NCI-H2196 (cell line): ENCODE results near the gene IL1RAPL1.
A peak's percentile ranks its signal among the peaks of the same experiment; 100 is the strongest.

Source experiments
- DNase-seq: peaks from one replicate; lab custom pipeline; 2025; ENCODE audit not compliant: unreplicated experiment; lab: John Stamatoyannopoulos, UW

IL1RAPL1 gene

DNA sequence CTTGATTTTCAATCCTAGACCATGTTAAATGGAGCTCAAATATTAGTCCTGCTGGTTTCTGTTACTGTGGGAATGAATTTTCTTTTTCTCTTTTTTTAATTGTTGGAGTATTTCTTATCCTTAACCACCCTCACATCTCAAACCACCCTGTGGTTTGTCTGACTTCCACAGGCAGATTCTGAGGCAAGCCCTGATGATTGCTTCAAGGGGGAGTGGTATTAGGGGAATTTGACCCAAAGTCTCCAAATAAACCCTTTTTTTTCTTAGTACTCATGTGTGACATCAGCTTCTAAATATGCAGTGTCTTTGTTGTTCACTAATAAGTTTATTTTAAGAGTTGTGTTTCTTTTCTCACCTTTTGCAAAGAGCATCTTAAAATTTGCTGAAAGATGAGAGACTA is 810.3 kb downstream of the IL1RAPL1 start:
- no peak for DNase-seq

DNA sequence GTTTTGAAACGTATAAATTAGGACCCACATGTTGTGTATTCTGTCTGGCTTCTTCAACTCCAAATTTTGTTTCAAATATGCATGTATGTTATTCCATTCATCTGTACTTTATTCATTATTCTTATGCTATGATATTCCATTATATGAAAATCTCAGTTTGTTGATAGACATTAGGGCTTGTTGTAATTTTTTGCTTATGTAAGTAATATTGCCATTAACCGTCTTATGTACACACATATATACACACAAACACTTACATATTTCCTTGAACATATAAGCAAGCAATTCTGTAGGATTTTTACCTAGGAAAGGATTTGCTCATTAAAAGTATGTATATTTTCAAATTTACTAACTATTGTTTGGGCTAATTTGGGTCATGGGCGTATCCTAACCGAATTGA is 820.1 kb downstream of the IL1RAPL1 start:
- no peak for DNase-seq

DNA sequence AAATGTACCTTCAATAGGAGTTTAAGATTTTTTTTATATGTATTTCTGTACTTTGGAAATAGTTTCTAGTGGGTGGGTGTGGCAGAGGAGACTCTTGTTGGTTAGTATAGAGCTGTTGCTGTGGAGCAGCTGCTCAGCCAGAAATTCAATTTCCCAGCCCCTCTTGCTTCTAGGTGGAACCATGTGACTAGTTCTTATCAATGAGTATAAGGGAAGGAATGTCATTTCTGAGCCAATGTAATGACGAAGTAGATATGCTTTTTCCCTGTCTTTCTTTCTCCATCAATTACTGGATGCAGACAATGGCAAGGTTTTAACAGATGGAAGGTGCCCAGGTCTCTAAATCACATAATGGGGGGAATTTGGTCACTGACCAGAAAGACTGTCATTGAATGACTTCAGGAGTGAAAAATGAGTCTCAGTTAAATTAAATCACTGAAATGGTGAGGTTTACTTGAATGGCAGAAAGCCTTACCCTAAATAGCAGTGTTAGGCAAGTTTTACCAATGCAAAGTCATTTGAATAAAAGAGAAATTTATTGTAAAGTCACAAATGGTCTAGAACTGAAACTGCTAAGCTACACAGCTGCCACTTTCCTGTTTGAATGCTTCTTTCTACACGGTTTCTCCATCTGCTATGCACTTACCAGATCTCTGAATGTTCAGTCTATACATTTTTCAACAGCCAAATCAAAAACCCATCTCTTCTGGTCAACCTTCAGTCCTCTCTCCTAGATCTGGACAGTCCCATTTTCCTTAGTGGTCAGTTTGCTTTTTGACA is 832.7 kb downstream of the IL1RAPL1 start:
- no peak for DNase-seq

DNA sequence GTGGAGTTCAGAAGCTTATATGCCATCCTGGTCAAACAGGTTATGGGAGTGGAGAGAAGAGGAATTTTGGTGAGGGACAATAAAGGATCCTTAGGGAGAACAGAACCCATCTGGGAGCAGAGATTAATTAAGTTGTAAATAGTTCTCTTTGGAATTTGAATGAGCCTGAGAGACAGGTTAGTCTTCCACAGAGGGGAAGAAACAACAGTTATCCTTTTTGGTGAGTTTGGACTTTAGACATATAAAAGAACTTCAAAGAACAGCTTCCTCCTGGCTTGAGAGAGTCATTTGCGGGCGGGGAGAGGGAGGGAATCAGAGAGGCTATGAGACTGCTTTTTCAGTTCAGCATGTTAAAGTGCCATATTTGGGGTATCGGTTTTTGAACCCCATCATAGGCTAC is 834.8 kb downstream of the IL1RAPL1 start:
- DNase-seq, result no peak

DNA sequence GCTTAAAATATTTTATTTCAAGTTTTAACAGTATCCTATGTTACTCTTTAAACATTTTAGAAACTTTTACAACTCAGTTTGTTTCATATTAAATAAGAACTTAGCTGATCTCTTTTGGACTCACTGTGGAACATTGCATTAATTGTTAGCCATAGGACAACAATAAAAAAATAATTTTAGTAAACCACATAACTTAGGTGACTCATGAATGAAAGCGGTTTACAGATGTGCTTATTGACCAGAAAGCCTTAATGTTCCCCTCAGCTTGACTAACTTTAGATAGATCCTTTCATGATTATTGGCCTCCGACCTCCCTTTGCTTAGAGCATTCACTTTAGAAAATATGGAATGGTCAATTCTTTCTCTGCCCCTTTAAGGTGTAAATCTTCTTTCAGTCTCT is 844.6 kb downstream of the IL1RAPL1 start:
- DNase-seq, result no peak

DNA sequence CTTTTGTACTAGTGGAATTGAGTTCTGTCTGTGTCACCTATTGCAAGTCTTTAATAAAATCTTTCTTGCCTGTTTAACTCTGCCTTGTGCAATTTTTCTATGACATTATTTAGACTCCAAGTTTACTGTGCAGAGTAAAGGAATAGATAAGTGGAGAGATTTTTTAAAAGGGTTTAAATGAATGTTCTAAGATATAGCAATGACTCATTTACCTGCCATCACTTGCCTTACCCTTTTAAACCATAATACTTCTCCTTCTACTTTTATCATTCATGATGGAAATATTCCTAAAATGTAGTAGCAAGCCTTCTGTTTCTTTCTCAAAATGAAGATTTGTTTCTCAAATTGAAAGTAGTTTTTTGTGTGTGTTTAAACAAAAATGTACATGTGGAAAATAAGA is 845.3 kb downstream of the IL1RAPL1 start:
- DNase-seq, result no peak

DNA sequence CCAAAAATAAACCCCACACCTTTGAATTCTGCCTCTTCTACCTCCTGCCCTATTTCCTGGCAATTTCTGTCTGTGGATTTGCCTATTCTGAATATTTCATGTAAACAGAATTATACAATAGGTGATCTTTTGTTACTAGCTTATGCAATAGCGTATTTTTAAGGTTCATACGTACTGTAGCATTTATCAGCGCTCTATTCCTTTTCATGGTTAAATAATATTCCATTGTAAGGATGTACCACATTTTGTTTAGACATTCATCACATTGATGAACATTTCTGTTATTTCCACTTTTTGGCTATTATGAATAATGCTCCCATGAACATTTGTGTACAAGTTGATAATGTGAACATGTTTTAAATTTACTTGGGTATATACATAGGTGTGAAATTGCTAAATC is 847.7 kb downstream of the IL1RAPL1 start:
- no peak for DNase-seq

DNA sequence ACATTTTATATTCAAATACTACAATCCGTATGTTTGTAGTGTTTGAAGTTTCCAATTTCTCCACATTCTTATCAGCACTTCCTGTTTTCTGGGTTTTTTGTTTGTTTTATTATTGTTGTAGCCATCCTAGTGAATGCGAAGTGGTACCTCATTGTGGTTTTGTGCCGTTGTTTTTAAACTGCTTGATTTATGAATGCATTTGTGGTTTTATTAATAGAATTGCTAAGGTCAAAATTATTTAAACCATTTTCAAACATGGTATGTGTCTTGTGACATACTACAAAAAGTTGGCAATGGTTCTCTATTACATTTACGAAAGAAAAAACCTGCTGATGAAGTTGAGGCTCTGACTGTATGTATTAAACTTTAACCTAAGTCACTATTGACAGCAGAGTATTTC is 848.1 kb downstream of the IL1RAPL1 start:
- no peak for DNase-seq

DNA sequence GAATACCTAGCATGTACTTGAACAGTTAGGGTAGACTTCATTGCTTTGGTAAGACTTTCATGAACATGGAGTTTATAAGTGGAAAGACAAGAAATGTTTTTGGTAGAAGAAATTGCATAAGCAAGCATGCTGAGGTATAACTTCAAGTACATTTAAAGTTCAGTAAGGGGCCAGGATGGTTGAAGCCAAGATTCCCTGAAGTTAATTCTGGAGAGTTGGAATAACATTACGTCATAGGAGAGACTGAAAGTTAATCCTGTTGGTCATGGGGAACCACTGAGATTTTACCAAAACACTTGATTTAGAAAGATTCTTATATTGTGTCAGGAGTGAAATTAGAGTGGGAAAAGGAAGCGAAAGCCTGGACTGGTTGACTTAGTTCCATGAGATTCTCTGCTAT is 860.6 kb downstream of the IL1RAPL1 start:
- no peak for DNase-seq

DNA sequence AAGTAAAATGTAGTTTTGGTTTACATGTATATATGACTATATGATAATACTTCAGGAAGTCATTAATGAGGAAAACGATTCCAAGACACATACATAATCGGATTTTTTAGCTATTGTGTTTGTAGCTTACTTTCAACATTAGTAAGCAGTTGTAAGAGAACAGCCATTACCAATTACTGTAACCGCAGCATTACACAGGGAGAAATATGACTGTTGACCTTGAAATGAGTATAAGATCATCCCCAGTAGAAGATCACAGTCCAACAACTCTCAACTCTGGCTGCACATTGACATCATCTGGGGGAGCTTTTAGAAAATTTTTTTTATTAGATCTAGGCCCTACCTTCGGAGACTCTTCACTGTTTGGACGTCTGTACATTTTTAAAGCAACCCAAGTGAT is 866.1 kb downstream of the IL1RAPL1 start:
- DNase-seq, result no peak

DNA sequence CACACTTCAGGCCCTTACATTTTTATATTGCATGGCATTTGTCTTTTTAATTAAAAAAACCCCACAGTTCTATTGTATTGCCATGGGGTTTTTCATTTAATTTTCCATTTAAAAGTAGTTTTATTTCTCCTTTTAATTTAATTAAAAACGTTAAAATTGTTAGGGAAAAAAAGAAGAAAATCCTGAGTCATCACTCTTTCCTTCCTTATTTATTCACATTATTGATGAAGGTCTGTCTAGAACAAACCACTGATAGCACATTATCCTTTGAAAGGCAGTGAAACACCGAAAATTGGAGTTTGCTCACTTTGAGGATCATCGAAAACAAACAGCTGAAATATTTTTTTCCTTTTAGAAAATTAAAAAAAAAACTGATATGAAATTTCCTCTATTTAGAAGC is 868.5 kb downstream of the IL1RAPL1 start:
- no peak for DNase-seq

DNA sequence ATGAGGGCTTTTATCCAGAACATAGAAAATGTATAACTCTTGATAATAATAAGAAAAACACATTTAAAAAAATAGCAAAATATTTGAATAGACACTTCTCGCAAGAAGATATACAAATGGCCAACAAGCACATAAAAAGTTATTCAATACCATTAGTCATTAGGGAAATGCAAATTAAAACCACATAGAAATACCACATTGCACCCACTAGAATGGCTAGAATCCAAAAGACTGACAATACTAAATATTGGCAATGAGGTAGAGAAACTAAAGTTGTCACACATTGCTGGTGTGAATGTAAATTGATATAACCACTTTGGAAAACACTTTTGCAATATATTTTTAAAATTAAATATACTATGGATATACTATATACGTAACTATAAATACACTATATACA is 873.8 kb downstream of the IL1RAPL1 start:
- no peak for DNase-seq

DNA sequence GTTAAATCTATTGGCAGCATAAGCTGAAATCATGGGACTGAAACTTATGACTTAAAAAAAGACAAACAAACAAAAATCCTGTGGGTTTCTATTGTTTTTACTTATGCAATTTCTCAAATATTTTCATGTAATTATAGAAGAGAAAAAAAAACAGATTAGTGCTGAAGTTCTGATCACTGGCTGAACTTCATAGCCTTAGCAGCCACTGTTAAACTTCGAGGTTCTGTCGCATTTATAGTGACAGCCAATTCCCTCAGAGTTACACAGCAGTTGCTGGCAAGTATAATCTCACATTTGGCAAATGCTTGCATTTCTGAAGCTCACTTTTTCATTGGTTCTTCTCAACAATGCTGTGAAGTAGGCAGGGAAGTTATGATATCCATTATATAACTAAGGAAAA is 879.2 kb downstream of the IL1RAPL1 start:
- DNase-seq, result no peak

DNA sequence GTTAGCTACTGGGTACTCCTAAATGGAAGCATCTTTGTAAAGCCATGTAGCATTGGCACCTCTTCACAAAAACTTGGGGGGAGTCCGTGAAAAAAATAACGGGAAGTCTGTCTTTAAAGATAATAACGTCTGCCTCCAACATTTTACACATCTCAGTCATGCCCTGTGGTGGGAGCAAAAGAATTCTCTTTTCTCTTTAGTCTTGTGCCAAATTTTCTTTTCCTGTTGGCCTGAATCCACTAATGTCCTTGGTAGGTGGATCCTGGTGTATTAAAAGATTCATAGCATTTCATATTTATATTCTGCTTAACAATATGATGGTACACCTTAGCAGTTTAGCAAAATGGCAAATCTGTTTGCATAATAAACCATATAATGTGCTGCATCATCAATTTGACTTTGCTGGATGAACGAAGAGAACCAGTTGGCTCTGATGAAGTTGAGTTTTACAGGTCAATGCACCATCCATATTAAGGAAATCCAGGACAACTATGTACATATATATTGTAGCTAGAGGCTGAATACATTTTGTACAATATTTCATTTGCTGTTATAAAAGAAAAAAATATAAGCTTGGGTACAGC is 881.8 kb downstream of the IL1RAPL1 start:
- no peak for DNase-seq

DNA sequence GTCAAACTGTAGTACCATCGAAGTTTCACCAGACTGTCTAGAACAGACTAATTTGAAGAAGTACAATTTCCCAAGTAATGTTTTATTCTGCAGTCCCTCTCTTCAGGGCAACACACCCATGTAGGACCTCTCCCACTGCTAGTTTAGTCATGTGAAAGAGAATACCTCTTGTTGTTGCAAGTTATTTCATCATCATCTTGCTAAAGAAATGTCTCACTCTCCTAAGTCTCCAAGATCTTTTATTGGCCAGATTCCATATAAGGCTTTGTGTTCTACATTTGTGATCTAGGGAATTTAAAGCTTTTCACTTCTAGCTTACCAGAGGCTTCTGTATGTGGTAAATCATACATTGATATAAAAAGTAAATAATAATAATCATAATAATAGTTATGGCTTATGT is 882.8 kb downstream of the IL1RAPL1 start:
- DNase-seq, result no peak

DNA sequence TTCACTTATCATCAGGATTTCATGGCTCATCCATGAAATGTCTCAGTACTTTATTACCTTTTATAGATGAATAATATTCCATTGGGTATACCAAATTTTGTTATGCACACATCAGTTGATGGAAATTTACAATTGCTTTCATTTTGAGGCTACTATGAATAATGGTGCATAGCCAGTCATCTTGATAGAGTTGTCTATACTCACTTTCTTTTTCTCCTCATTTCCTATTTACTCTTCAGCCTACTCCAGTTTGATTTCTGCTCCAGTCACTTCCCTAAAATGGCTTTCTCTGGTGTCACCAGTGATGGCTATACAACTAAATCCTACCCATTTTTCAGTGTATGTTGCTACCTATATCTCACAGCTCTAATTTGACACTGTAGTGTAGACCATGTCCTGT is 884.6 kb downstream of the IL1RAPL1 start:
- no peak for DNase-seq

DNA sequence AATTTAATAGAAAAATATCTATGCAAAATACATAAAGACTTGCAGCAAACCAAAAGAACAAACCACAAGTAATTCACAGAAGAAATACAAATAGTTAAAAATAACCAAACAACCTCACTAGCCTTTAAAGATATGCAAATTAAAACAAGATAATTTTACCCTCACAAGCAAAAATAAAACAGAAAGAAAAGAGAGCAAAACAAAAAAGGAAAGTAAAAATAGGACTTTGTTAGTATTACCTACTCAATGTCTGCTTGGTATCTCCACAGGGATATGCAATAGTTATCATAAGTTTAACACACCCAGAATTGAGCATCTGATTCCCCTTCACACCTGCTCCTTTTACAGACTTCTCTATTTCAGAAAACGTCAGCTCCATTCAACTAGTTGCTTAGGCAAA is 890.6 kb downstream of the IL1RAPL1 start:
- no peak for DNase-seq

DNA sequence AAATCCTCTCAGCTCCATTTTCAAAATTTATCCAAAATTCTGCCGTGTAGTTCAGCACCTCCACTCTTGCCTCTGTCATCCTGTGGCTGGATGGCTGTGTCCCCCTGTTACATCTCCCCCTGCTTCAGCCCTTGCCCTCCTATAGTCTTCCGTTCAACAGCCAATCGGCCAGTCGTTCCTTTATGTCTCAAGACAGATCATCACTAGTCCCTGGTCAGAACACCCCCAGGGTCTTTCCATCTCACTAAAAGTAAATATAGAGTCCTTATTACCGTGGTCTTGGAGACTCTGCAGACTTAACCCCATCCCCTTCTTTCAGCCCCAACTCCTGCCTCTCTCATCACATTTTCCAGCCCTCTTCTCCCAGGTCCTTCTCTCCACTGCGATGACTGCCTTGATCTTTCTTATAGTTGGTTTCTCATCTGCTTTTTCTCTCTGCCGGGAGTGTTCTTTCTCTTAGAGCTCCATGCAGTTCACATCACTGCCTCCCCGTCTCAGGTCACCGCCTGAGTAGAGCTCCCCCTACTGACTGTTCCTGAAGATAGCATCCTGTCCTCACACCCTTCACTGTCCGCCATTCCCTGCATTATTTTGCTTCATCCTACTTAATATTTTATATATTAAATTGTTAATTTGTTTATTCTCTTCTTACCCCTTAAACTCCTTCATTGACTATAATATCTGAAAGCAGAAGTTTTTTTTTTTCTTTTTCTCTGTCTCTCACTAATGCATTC is 891.3 kb downstream of the IL1RAPL1 start:
- DNase-seq, result peak; percentile 0

DNA sequence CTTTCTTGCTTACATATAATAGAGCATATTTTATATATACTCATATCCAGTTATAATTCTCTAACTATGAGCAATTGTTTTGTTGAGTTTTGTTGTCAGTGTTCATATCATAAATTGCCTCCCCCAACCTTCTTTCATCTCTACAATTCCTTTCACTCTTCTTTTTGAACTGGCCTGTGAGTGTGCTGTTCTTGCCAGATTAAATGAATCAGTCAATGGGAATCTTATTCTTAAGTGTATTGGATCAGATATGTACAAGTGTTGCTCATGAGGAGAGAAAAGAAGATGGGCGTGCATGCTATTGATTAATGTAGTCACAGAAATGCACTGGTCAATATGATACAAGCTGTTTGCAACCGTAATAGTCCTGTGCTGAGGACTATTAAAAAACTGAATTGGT is 900.0 kb downstream of the IL1RAPL1 start:
- no peak for DNase-seq

DNA sequence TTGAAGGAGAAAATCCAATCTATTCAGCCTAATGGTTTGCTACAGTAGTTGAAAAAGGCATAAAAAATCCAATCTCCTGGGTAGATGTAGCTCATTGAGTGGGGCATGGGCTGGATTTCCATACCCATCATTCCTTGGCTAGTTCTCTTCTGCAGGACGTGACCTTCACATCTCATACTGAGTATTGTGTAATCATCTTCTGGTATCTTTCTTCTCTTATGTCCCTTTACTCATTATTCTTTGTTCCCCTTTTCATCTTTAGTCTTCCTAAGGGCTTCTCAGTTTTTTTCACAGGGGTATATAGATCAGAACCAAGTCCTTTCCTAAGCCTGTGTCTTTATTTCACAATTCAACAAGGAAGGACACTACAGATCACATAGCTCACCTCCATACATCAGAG is 900.5 kb downstream of the IL1RAPL1 start:
- DNase-seq, result no peak

DNA sequence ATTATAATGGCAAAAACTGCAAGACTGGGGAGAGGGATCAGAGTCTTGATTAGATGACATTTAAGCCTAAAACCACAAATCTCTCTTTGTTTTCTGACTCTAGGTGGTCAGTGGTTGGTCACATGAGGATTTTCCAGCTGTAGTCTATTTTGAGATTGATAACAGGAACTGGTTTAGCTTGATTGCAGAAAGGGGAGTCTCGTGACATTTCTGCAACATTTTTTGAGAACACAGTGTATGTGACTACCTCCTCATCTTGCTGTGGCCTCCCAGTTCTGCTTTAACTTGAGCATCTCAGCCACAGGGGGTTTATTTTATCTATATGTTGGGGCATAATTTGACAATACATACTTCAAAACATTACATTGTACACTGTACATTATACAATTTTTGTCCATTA is 901.7 kb downstream of the IL1RAPL1 start:
- DNase-seq, result no peak

DNA sequence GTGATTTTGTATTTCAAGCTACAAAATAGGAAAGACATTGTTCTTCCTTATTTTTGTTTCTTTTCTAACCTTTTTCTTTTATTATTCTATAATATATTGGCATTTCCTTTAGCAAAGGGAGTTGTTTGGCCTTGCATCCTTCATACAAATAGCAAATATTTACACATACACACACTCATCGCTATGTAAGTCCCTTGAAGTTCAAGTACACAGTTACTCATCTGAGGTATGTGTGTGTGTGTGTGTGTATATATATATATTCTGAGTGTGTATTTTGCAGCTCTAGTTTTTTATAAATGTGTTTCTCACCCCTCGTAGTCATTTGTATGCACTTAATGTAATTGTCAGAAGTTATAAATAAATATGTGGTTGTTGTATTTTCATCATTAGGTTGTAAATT is 903.4 kb downstream of the IL1RAPL1 start:
- no peak for DNase-seq
